CD4-positive, alpha-beta T cell treated with Interleukin-6 for 4 hours (primary cell): ENCODE data around the gene SPTA1.

Experiments used
- DNase-seq: peaks from one replicate; pipeline ENCODE4 v3.0.0-alpha.2; 2020; ENCODE audit warnings: mixed read lengths

SPTA1 gene

DNA sequence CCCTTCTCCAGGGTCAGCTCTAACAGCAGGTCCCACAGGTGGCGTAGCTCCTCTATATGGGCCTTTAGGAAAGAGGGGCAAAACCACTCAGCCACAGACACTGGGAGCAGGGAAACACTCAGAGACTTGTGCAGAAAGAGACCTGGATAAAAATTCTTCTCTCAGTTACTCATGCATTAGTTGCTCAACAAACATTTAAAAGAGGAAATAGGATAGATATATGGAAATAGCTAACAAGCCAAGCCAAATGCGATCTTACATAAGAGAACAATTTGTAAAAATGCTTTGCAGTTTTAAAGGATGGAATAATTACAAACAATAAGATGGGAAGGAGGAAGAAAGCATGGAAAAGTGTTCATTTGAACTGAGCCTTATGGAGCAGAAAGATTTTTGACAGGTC, 4.9 kb downstream of the SPTA1 start:
- DNase-seq = no peak

GRCh38 chr1:158679289-158679688, 7.2 kb downstream of the SPTA1 start:
- no peak for DNase-seq

DNA sequence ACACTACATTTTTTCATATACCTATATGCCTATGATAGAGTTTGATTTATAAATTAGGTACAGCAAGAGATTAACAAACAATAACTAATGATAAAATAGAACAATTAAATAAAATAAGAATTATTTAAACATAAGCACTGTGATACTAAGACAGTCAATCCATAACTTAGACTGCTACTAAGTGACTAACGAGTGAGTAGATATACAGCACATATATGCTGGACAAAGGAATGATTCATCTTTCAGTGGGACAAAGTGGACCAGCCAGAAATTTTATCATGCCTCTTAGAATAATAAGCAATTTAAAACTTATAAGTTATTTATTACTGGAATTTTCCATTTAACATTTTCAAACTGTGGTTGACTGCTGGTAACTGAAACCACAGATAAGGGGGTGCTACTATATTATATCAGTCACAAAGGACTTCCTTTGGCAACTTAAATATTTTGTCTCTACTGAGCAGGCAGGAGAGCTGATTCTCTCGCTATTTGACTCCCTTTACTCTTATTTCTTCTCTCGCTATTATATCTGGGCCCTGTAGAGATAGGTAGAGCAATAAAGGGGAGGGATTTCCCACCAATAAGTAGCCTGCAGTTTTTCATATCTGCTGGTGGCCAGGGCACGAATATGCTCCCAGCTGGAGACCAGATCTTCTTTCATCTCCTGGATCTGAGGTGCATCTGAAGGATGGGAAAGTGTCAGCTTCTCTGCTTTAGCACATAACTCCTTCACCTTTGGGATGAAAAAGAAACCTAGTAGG, 10.8 kb downstream of the SPTA1 start:
- no peak for DNase-seq

GRCh38 chr1:158674302-158674701, 12.2 kb downstream of the SPTA1 start:
- no peak for DNase-seq

DNA sequence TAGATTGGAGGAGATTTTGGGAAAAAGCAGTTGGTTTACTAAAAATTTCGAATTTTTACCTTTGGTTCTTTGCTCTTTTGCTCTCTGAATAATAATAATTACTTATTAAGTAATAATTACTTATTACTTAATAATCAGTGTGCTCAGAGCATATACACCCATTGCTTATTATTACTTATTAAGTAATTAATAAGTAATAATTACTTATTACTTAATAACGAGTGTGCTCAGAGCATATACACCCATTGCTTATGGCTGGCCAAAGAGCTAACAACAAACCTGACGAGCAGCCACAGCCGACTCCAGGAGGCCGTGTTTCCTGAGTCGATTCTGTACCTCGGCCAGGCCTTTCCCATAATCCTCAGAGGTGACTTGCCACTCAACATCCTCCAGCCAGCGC, 20.5 kb downstream of the SPTA1 start:
- no peak for DNase-seq

- no peak for DNase-seq
Observed at GRCh38 chr1:158654571-158654970, 31.9 kb downstream of the SPTA1 start.

DNA sequence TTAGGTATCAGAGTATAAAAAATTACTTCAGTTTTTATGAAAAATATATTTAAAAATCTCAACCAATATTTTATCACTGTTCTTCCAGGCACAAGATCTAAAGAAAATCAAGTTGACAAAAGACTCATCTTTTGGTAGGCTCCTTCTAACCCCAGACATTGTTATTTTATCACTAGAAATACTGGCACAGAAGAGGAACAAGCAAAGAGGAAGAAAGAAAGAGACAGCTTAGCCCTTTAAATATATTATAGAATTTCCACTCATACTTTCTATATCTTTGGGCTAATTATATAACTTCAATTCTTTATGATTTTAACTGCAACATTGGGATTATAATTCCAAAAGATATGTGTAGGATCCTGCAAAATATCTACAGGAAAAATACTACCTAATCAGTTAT, 32.4 kb downstream of the SPTA1 start:
- DNase-seq = no peak

GRCh38 chr1:158652721-158653334, 33.7 kb downstream of the SPTA1 start:
- DNase-seq = no peak

DNA sequence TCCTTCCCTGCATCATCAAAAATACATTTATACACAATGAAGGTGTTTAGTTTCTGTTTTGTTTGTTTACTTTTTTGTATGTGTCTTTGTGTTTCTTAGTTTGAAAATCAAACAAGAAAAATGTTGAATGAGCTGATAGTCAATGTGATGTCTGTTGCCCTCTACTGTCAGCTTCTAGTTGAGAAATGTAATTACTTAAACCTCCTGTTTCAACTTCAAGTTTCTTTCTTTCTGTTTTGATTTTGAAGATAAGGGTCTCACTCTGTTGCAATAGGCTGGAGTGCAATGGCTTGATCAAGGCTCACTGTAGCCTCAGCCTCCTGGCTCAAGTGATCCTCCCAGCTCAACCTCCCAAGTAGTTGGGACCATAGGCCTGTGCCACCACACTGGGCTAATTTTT, 37.5 kb downstream of the SPTA1 start:
- no peak for DNase-seq

DNA sequence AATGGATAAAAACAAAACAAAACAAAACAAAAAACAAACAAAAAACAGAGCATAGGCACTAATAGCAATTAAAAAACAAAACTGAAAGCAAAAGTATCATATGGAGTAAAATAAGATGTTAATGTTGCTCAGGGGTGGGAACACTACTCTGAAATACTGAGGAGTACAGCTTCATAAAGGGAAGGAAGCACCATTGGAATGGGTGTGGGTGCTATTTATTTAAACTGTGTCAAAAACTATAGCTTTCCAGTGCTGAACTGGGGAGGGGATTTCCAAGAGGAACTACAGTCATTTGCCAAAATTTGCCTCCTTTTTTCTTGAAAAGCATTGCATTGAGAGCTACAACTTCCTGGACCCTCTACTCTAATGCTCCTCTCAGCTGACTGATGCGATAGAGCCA, 40.0 kb downstream of the SPTA1 start:
- no peak for DNase-seq

DNA sequence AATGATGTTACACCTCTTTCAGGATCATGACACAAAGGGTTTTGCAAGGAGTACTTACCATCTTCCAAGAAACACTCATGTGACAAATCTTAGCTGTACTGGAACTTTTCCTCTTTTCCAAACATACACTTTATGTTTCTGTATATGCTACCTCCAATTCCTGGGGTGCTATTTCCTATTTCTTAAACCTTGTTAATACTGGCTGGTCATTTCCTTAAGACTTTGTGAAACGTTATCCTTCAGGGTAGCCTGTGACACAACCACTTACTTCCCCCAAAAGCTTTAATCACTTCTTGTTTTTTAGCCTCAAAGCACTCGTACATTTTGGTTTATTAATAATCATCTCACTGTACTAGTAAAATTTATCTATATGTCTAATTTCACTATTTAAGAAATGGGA, 42.1 kb downstream of the SPTA1 start:
- DNase-seq = no peak

DNA sequence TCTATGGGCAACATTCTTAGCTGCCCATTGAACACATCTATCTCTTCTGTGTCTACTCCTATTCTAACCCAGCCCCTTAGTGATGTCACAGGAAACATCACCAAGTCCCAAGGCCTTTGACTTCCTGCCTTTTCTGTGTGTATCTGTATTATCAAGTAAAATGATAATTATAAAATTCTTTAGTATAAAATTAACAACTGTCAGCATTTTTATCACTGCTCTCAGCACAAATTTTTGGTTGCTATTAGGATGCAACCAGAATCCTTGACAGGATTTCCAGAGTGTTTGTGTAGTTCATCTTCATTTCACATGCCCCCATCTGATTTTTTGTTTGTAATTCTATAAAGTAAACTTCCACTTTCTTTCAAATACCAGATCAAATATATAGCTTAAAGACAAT, 47.6 kb downstream of the SPTA1 start:
- no peak for DNase-seq

- DNase-seq = no peak
Observed at GRCh38 chr1:158638146-158638545, 48.4 kb downstream of the SPTA1 start.

GRCh38 chr1:158613764-158614163, 72.8 kb downstream of the SPTA1 start:
- DNase-seq = no peak

DNA sequence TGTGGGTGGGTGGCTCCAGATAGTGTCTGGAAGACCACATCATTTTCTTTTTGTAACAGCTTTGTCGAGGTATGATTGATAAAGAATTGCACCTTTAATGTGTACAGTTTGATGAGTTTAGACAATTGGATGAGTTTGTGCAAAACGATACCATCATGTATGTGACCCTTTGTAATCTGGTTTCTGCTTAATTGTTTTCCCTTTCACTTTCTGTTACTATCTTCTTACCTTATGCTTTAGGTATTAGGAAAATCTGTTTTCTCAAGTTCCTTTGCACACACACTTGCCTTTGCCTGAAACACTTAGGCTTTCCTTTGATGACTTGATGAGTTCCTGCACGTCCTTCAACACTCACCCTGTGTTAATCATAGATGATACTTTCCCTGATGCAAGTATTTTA, 74.6 kb downstream of the SPTA1 start:
- no peak for DNase-seq

DNA sequence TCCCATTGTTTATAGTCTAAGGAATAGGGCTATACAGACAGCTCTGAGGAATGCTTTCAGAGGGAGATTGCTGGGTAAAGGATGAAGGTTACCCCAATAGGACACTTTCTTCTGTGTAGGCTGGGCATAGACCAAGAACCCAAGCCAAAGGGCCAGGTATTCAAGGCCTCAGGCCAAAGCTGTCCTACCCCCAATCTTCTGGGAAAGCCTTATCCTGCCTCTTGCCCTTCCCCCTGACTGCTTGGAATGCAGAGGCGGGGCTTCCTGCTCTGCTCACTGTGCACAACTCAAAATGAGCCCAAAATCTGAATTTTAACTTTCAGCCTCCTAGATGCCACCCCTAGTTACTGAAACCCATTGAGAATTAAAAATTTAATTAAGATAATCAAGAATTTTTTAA, 79.2 kb downstream of the SPTA1 start:
- DNase-seq = no peak

GRCh38 chr1:158604968-158605367, 81.5 kb downstream of the SPTA1 start, which contains the start of gene OR10Z1:
Gene OR10Z1, plus strand, starts transcription at chr1:158605268. Its CDS starts 1,171 bp downstream, at chr1:158606439.
- no peak for DNase-seq

- DNase-seq = no peak
Observed at GRCh38 chr1:158600735-158601134, 85.8 kb downstream of the SPTA1 start.

GRCh38 chr1:158586942-158587341, 99.6 kb downstream of the SPTA1 start:
- no peak for DNase-seq

DNA sequence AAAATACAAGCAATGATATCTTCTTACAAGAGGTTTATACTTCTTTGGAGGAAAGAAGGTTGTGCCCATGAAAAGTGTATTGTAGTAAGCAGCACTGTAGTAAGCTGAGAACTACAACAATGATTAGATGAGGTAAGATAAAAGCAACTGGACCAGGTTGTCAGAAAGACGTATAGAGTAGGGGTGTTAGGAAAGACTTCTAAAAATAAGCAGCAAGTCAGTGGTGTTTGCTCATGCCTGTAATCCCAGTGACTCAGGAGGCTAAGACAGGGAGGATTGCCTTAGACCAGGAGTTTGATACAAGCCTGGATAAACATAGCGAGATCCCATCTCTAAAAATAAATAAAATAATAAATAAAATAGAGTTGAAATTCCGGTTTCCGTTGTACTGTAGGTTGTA, 102.6 kb downstream of the SPTA1 start:
- DNase-seq = no peak

DNA sequence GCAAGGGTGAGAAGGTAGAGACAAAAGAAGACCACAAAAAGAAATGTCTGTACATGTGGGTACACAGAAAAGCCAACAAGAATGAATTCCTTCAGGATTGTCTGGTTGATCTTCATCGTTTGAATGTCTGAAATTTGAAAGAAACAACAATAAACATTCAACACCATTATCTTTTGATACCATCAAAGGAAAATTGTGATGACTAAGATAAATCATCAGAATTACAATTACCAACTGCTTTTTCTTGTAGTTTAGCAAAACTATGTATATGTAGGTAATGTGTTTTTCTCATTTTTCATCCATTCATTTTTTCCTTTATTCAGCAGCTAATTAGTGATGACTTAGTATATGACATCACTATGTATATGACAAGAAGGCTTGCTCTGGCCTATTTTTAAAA, 106.8 kb downstream of the SPTA1 start, which contains the start of gene OR10X1:
TSS of gene OR10X1 (minus strand) at position 167 of the 400 bp plus-strand sequence. CDS start at position 167, 0 bp downstream.
- DNase-seq = no peak

DNA sequence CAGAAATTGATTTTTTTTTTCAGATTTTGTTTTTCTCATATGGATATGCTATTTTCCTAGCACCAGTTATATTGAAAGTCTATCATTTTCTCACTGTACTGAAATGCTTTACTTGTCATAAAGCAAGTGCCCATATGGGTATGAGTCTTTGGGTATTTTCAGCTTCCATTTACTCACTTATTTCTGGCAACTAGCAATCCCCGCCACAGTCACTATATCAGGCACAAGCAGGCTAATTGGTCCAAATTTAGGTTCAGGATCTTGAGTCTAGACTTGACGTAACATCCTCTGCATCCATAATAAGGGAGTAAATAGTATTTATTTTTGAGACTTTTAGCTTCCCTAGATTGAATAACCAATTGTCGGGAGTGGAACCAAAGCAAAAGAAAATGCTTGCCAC, 109.0 kb downstream of the SPTA1 start:
- DNase-seq = no peak

GRCh38 chr1:158572226-158572625, 114.3 kb downstream of the SPTA1 start:
- DNase-seq = no peak

GRCh38 chr1:158570480-158570879, 116.0 kb downstream of the SPTA1 start, which contains the start of gene OR6P1:
Gene OR6P1, minus strand, starts transcription at chr1:158570580. Its CDS starts 6,976 bp downstream, at chr1:158563604.
- no peak for DNase-seq
